Mesenteric fat pad (tissue), 1 donor: Measurements from ENCODE around the gene CFAP92. TPM values are rescaled to one million over a fixed set of nuclear protein-coding genes. Genes with fewer than 3 reads are reported as not detected.
"Not testable (repeated sequence)": the region's sequence is repeated elsewhere in the genome, so short reads cannot be mapped to it uniquely, and the experiment has no call there.

Experiments
- DNase-seq: peaks from one replicate; pipeline ENCODE4 v3.0.0-alpha.2; 2020; ENCODE audit warnings: low spot score
- total RNA-seq: library from RNA; stranded (reverse); fragmentation: NEBNext Ultra II Directional; extraction: Animal tissue kit (Norgen Biotek cat#: 25700); gene quantifications from one replicate; pipeline ENCODE4 v1.2.1, GENCODE V29; 2021
- donor health status: DM: yes; HTN: yes; CAD: no.

The CFAP92 gene
- total RNA-seq, 1 donor from 2014 or later, result 0.64 TPM

DNA sequence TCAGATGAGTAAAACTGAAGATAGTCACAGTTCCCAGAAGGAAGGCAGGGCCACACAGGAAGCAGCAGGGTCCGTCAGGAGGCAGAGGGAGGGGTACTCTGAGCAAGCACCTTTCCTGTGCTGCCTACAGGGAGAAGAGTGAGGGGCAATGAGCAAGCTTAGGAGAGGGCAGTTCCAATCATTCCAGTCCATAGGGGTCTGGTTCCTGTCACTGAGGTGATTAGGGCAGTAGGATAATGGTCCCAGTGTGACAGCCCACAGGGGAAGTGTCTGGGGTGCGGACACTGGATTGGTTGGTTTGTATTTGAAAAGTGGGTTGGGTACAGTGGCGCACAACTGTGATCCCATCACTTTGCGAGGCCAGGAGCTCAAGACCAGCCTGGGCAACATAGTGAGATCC is 121.6 kb downstream of the CFAP92 start:
- DNase-seq, result no peak

GRCh38 chr3:128870347-128870746 is 123.5 kb downstream of the CFAP92 start:
- DNase-seq, result no peak

DNA sequence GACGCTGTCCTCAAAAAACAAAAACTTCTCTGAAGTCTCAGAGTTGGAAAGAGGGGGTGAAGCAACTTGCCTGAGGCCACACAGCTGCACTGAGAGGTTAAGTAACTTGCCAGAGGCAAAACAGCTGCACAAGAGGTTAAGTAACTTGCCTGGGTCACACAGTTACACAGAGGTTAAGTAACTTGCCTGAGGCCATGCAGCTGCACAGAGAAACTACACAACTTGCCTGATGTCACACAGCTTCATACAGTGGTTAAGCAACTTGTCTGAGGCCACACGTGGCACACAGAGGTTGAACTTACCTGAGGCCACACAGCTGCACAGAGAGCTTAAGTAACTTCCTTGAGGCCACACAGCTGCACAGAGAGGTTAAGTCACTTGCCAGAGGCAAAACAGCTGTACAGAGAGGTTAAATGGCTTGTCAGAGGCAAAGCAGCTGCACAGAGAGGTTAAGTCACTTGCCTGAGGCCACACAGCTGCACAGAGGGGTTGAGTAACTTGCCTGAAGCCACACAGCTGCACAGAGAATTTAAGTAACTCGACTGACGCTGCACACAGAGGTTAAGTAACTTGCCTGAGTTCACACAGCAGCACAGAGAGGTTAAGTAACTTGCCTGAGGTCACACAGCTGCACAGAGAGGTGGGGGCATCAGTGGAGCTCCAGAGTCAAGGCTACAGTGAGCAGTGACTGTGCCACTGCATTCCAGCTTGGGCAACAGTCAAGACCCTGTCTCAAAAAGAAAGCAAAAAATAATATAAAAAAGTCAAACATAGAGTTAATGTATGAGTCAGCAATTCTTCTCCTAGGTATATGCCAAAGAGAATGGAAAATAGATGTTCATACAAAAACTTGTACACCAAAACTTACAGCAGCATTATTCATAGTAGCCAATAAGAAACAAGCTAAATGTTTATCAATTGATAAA is 126.4 kb downstream of the CFAP92 start:
- no peak for DNase-seq

DNA sequence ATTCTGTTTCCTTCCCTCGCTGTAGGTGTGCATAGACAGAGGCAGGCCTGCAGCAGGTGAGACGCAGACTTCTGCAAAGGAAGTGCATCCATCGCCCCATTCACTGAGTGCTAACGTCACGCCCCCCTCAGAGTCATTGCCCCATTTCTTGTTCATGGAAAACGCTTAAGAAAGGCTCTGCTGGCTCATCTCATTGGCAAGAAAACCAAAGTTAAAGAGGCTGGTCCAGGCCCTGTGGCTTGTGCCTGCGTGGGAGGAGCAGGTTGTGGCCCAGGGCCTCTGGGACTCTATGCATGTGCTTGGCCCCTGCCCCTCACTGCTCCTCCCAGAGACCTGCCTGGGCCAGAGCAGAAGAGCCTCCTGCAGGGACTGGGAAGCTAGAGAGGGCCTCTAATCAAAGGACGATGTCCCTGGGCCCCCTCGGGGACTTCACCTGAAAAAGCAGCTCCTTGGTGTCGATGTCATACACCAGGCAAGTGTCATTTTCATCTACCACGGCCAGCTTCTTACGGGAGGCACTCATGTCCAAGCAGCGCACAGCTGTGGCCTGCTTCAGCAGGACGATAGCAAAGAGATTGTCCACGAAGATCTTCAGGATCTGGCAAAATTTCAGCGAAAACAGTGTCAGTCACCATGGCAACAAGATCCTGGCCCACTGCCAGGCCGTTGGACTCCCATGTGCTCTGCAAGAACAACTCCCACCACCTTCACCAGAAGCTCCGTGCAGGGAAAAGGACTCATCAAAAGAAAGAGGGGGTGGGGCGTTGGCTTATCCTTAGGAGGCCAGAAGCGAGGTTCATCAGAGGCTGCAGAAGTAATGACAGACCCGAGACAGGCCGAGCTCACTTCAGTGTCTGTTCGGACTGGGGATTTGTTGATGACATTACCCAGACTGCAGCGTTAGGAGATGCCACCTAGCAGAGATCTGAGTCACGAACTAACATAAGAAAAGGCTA is 128.7 kb downstream of the CFAP92 start:
- DNase-seq, result not testable (repeated sequence)

- no peak for DNase-seq
Measured at GRCh38 chr3:128864351-128864811, 129.5 kb downstream of the CFAP92 start.

GRCh38 chr3:128863560-128863959 is 130.3 kb downstream of the CFAP92 start:
- no peak for DNase-seq

- DNase-seq, result no peak
Measured at GRCh38 chr3:128861491-128861890, 132.4 kb downstream of the CFAP92 start.

Other genes starting within 250 kb of the CFAP92 start
- gene ACAD9, start 114.5 kb downstream of the CFAP92 start, total RNA-seq, result 46.3 TPM
- gene EFCC1, start 7.2 kb upstream of the CFAP92 start, total RNA-seq, result 1.8 TPM
- not detected for gene GP9, start 66.7 kb upstream of the CFAP92 start, total RNA-seq
- gene RAB43, start 127.7 kb upstream of the CFAP92 start, total RNA-seq, result 33.0 TPM
- gene ISY1, start 167.0 kb upstream of the CFAP92 start, total RNA-seq, result 23.4 TPM
- gene CNBP, start 189.8 kb upstream of the CFAP92 start, total RNA-seq, result 338 TPM